Neural progenitor cell (in vitro differentiated cells): ENCODE data around the gene PPHLN1. TPM values are rescaled to one million over a fixed set of nuclear protein-coding genes. Genes with fewer than 3 reads are reported as not detected.

Source experiments
- DNase-seq: peaks from one replicate; pipeline ENCODE4 v3.0.0-alpha.2; 2016; ENCODE audit warnings: low spot score
- H2AFZ ChIP-seq: fragments of 200-600 bp; sonication (generic); replicated peaks from 2 replicates; pipeline ENCODE4 v1.6.1; 2016; ENCODE audit warnings: antibody characterized with exemption
- H3F3A ChIP-seq: fragments of 200-600 bp; sonication (generic); 2 replicates; pipeline ENCODE4 v1.6.1; 2016; ENCODE audit warnings: antibody characterized with exemption, low read depth
- H3K27ac ChIP-seq: fragments of 200-600 bp; sonication (generic); 2 replicates; pipeline ENCODE4 v1.5.1; 2016; ENCODE audit warnings: mild to moderate bottlenecking
- H3K27me3 ChIP-seq: fragments of 200-600 bp; sonication (generic); 2 replicates; pipeline ENCODE4 v1.6.1; 2016; ENCODE audit warnings: mild to moderate bottlenecking, moderate library complexity
- H3K36me3 ChIP-seq: fragments of 200-600 bp; sonication (generic); 2 replicates; pipeline ENCODE4 v1.5.1; 2016
- H3K4me1 ChIP-seq: fragments of 200-600 bp; sonication (generic); 2 replicates; pipeline ENCODE4 v1.6.1; 2016; ENCODE audit warnings: mixed run types
- H3K4me2 ChIP-seq: fragments of 200-600 bp; sonication (generic); 2 replicates; pipeline ENCODE4 v1.6.1; 2016
- H3K4me3 ChIP-seq: fragments of 200-600 bp; sonication (generic); 2 replicates; pipeline ENCODE4 v1.5.1; 2016
- H3K79me2 ChIP-seq: fragments of 200-600 bp; sonication (generic); 2 replicates; pipeline ENCODE4 v1.6.1; 2016; ENCODE audit warnings: low read depth
- H3K9ac ChIP-seq: fragments of 200-600 bp; sonication (generic); 2 replicates; pipeline ENCODE4 v1.6.1; 2016
- H3K9me3 ChIP-seq: fragments of 200-600 bp; sonication (generic); 2 replicates; pipeline ENCODE4 v1.5.1; 2016; ENCODE audit warnings: low read depth
- H4K20me1 ChIP-seq: fragments of 200-600 bp; sonication (generic); 2 replicates; pipeline ENCODE4 v1.6.1; 2016; ENCODE audit warnings: low read depth
- H3K27ac Mint-ChIP-seq: 3 replicates; pipeline ENCODE4 v1.8.0; 2021; ENCODE audit warnings: mixed read lengths
- H3K27me3 Mint-ChIP-seq: 2 replicates; pipeline ENCODE4 v1.8.0; 2022; ENCODE audit warnings: low read depth, mild to moderate bottlenecking, inconsistent platforms, moderate library complexity, mixed read lengths; ENCODE audit not compliant: insufficient read depth
- H3K36me3 Mint-ChIP-seq: 3 replicates; pipeline ENCODE4 v1.8.0; 2021; ENCODE audit warnings: mixed read lengths
- H3K4me1 Mint-ChIP-seq: 3 replicates; pipeline ENCODE4 v1.8.0; 2021; ENCODE audit warnings: mixed read lengths
- H3K4me3 Mint-ChIP-seq: 3 replicates; pipeline ENCODE4 v1.8.0; 2021; ENCODE audit warnings: mild to moderate bottlenecking, moderate library complexity, mixed read lengths
- H3K9me3 Mint-ChIP-seq: 3 replicates; pipeline ENCODE4 v1.8.0; 2020; ENCODE audit warnings: mixed read lengths
- CTCF ChIP-seq: fragments of 200-600 bp; sonication (generic); IDR thresholded peaks from 2 replicates; pipeline ENCODE4 v1.5.1; 2017; ENCODE audit warnings: antibody characterized with exemption, mild to moderate bottlenecking
- EZH2 ChIP-seq: fragments of 200-600 bp; sonication (generic); IDR thresholded peaks from 2 replicates; pipeline ENCODE4 v1.6.1; 2017; ENCODE audit warnings: antibody characterized with exemption, mild to moderate bottlenecking, moderate library complexity
- EZH2phosphoT487 ChIP-seq: fragments of 200-600 bp; sonication (generic); IDR thresholded peaks from 2 replicates; pipeline ENCODE4 v1.6.1; 2017; ENCODE audit warnings: antibody characterized with exemption
- total RNA-seq: library from RNA; depleted of rRNA; stranded (reverse); fragments of >200 nt; gene quantifications from 2 replicates; pipeline ENCODE4 v1.2.3, GENCODE V29; 2015; ENCODE audit warnings: low replicate concordance

The PPHLN1 gene
- total RNA-seq, 1 donor from 2014 or later, result 95.5 TPM

- no peak overlapping the region for H3K27ac Mint-ChIP-seq
- H2AFZ ChIP-seq, result no peak overlapping the region
- H3K27me3 ChIP-seq, result no peaks in the 10 kb centered on the region
- H3K9ac ChIP-seq, result no peak overlapping the region
- peaks cover 5% of the 10 kb centered on the region for H3K4me1 ChIP-seq
- no peak overlapping the region for H3K27ac ChIP-seq
- H3K27me3 Mint-ChIP-seq, result no peaks in the 10 kb centered on the region
- H3K79me2 ChIP-seq, result no peaks in the 10 kb centered on the region
- H3K9me3 Mint-ChIP-seq, result no peaks in the 10 kb centered on the region
- H3K4me1 Mint-ChIP-seq, result peaks cover 5% of the 10 kb centered on the region
- DNase-seq, result no peak
- H3F3A ChIP-seq, result no peaks in the 10 kb centered on the region
- no peak overlapping the region for H3K4me3 Mint-ChIP-seq
- H3K36me3 ChIP-seq, result no peaks in the 10 kb centered on the region
- H3K4me3 ChIP-seq, result no peak overlapping the region
- TF ChIP-seq EZH2 (no peak), CTCF (no peak), EZH2phosphoT487 (no peak)
- H3K9me3 ChIP-seq, result no peaks in the 10 kb centered on the region
- H4K20me1 ChIP-seq, result no peaks in the 10 kb centered on the region
- no peaks in the 10 kb centered on the region for H3K36me3 Mint-ChIP-seq
- H3K4me2 ChIP-seq, result no peak overlapping the region
These were observed 40.5 kb upstream of the PPHLN1 start for GRCh38 chr12:42285431-42285830.

- Histone ChIP-seq H3K27ac (no peak overlapping the region), H4K20me1 (no peaks in the 10 kb centered on the region), H3K4me1 (peaks cover 5% of the 10 kb centered on the region), H3K27me3 (no peaks in the 10 kb centered on the region), H3K79me2 (no peaks in the 10 kb centered on the region), H3K9me3 (no peaks in the 10 kb centered on the region), H3K36me3 (no peaks in the 10 kb centered on the region), H3F3A (no peaks in the 10 kb centered on the region), H3K4me3 (no peak overlapping the region), H2AFZ (no peak overlapping the region), H3K9ac (no peak overlapping the region), H3K4me2 (no peak overlapping the region)
- no peak for TF ChIP-seq CTCF
- no peak for TF ChIP-seq EZH2
- TF ChIP-seq EZH2phosphoT487, result no peak
- no peaks in the 10 kb centered on the region for H3K27me3 Mint-ChIP-seq
- H3K36me3 Mint-ChIP-seq, result no peaks in the 10 kb centered on the region
- DNase-seq, result no peak
- H3K27ac Mint-ChIP-seq, result no peak overlapping the region
- H3K4me3 Mint-ChIP-seq, result no peak overlapping the region
- H3K9me3 Mint-ChIP-seq, result no peaks in the 10 kb centered on the region
- H3K4me1 Mint-ChIP-seq, result peaks cover 5% of the 10 kb centered on the region
These were observed 39.2 kb upstream of the PPHLN1 start for GRCh38 chr12:42286741-42287140.

- no peak overlapping the region for H3K27ac Mint-ChIP-seq
- Histone ChIP-seq H3K79me2 (no peaks in the 10 kb centered on the region), H3K4me2 (no peak overlapping the region), H4K20me1 (no peaks in the 10 kb centered on the region), H3K4me1 (no peaks in the 10 kb centered on the region), H3K4me3 (no peak overlapping the region), H3K27me3 (no peaks in the 10 kb centered on the region), H3K9me3 (no peaks in the 10 kb centered on the region), H3K9ac (no peak overlapping the region), H3F3A (no peaks in the 10 kb centered on the region), H3K36me3 (no peaks in the 10 kb centered on the region), H3K27ac (no peak overlapping the region), H2AFZ (no peak overlapping the region)
- H3K9me3 Mint-ChIP-seq, result no peaks in the 10 kb centered on the region
- H3K4me1 Mint-ChIP-seq, result no peaks in the 10 kb centered on the region
- H3K4me3 Mint-ChIP-seq, result no peak overlapping the region
- TF ChIP-seq CTCF (no peak), EZH2phosphoT487 (no peak), EZH2 (no peak)
- H3K36me3 Mint-ChIP-seq, result no peaks in the 10 kb centered on the region
- no peak for DNase-seq
- no peaks in the 10 kb centered on the region for H3K27me3 Mint-ChIP-seq
These were observed 37.4 kb upstream of the PPHLN1 start for GRCh38 chr12:42288544-42288943.

- H3K9me3 Mint-ChIP-seq, result no peaks in the 10 kb centered on the region
- DNase-seq, result no peak
These were observed 34.3 kb upstream of the PPHLN1 start for GRCh38 chr12:42291680-42292079.

More at GRCh38 chr12:42291680-42292079, 34.3 kb upstream of the PPHLN1 start:
- no peaks in the 10 kb centered on the region for H3K9me3 ChIP-seq
- no peaks in the 10 kb centered on the region for H3K4me1 Mint-ChIP-seq
- H3K27me3 Mint-ChIP-seq, result no peaks in the 10 kb centered on the region
- H3K79me2 ChIP-seq, result no peaks in the 10 kb centered on the region
- no peaks in the 10 kb centered on the region for H3K4me1 ChIP-seq
- no peaks in the 10 kb centered on the region for H3F3A ChIP-seq
- H3K9ac ChIP-seq, result no peak overlapping the region
- H4K20me1 ChIP-seq, result no peaks in the 10 kb centered on the region
- no peaks in the 10 kb centered on the region for H3K27me3 ChIP-seq
- H3K36me3 Mint-ChIP-seq, result no peaks in the 10 kb centered on the region
- no peak overlapping the region for H3K27ac ChIP-seq
- TF ChIP-seq CTCF (no peak), EZH2phosphoT487 (no peak), EZH2 (no peak)
- H3K4me3 Mint-ChIP-seq, result no peak overlapping the region
- H3K4me3 ChIP-seq, result no peak overlapping the region
- no peak overlapping the region for H2AFZ ChIP-seq
- no peak overlapping the region for H3K4me2 ChIP-seq
- no peak overlapping the region for H3K27ac Mint-ChIP-seq
- no peaks in the 10 kb centered on the region for H3K36me3 ChIP-seq
